Endodermal cell (in vitro differentiated cells): Measurements from ENCODE around the gene PDZD4. TPM values are rescaled to one million over a fixed set of nuclear protein-coding genes. Genes with fewer than 3 reads are reported as not detected.

Source experiments
- DNase-seq: peaks from one replicate; pipeline ENCODE4 v3.0.0-alpha.2; 2017
- H3K27ac ChIP-seq: 2 replicates; pipeline ENCODE4 v1.5.1; 2013; ENCODE audit warnings: mild to moderate bottlenecking, low read depth, low read length, moderate library complexity
- H3K27me3 ChIP-seq: 2 replicates; pipeline ENCODE4 v1.6.1; 2013; ENCODE audit warnings: mild to moderate bottlenecking, low read length, moderate library complexity; ENCODE audit not compliant: insufficient read depth, control insufficient read depth, poor library complexity, severe bottlenecking
- H3K36me3 ChIP-seq: 2 replicates; pipeline ENCODE4 v1.7.0; 2013; ENCODE audit warnings: mild to moderate bottlenecking, low read length, moderate library complexity; ENCODE audit not compliant: control insufficient read depth, insufficient read depth
- H3K4me1 ChIP-seq: one replicate; pipeline ENCODE4 v1.7.0; 2013; ENCODE audit warnings: low read length; ENCODE audit not compliant: control insufficient read depth, insufficient read depth
- H3K4me3 ChIP-seq: 2 replicates; pipeline ENCODE4 v1.5.1; 2013; ENCODE audit warnings: mild to moderate bottlenecking, low read length, moderate library complexity
- H3K9ac ChIP-seq: 2 replicates; pipeline ENCODE4 v1.6.1; 2013; ENCODE audit warnings: mild to moderate bottlenecking, low read length, moderate library complexity; ENCODE audit not compliant: poor library complexity, severe bottlenecking; ENCODE audit errors: extremely low read depth
- H3K9me3 ChIP-seq: 2 replicates; pipeline ENCODE4 v1.6.1; 2013; ENCODE audit warnings: mild to moderate bottlenecking, low read length, moderate library complexity; ENCODE audit not compliant: control insufficient read depth
- H3K27ac Mint-ChIP-seq: 2 replicates; pipeline ENCODE4 v1.8.0; 2020; ENCODE audit warnings: mixed read lengths
- H3K27me3 Mint-ChIP-seq: 2 replicates; pipeline ENCODE4 v1.8.0; 2021; ENCODE audit warnings: mild to moderate bottlenecking, mixed read lengths; ENCODE audit not compliant: insufficient read depth
- H3K36me3 Mint-ChIP-seq: 2 replicates; pipeline ENCODE4 v1.8.0; 2020; ENCODE audit warnings: low read depth, mixed read lengths
- H3K4me1 Mint-ChIP-seq: 2 replicates; pipeline ENCODE4 v1.8.0; 2020; ENCODE audit warnings: mixed read lengths
- H3K4me3 Mint-ChIP-seq: 2 replicates; pipeline ENCODE4 v1.8.0; 2020; ENCODE audit warnings: mild to moderate bottlenecking, moderate library complexity, mixed read lengths
- H3K9me3 Mint-ChIP-seq: 2 replicates; pipeline ENCODE4 v1.8.0; 2020; ENCODE audit warnings: mild to moderate bottlenecking, mixed read lengths
- CTCF ChIP-seq: fragments of 200-600 bp; sonication (generic); conservative IDR thresholded peaks from 2 replicates; pipeline ENCODE4 v1.5.0; 2021; ENCODE audit warnings: antibody characterized with exemption, mild to moderate bottlenecking
- WGBS, 2 experiments: methylation state at CpG; one replicate each; pipeline versions ENCODE4 v1.1.5 to v1.1.7; 2013; ENCODE audit warnings: missing lambda C conversion rate in 2 of 2, mixed read lengths in 1 of 2; ENCODE audit not compliant: insufficient coverage in 1 of 2, insufficient read length in 1 of 2; 5-methylcytosine and 5-hydroxymethylcytosine counted together
- total RNA-seq, 2 donors: library from RNA; stranded (reverse); fragmentation: NEBNext Ultra II Directional in 1 of 2; extraction: Animal tissue kit (Norgen Biotek cat#: 25700) in 1 of 2; gene quantifications; 2 replicates in 1 of 2; 3 replicates in 1 of 2; pipeline ENCODE4 v1.2.1, GENCODE V29; 2021

Gene PDZD4
- total RNA-seq, 2 donors from 2014 or later: 30.1 to 68.3 TPM

- peaks cover 34% of the 10 kb centered on the region for H3K9me3 Mint-ChIP-seq
- no peaks in the 10 kb centered on the region for H3K27me3 Mint-ChIP-seq
- TF ChIP-seq CTCF: no peak
- H3K27ac ChIP-seq: no peak overlapping the region
- H3K4me1 Mint-ChIP-seq: no peaks in the 10 kb centered on the region
- H3K4me3 ChIP-seq: no peak overlapping the region
- no peaks in the 10 kb centered on the region for H3K27me3 ChIP-seq
- H3K36me3 ChIP-seq: no peaks in the 10 kb centered on the region
- WGBS, 2 experiments: 88 to 100% methylated on average over 1 to 21 of the region's 21 CpGs
- DNase-seq: no peak
- H3K9me3 ChIP-seq: no peaks in the 10 kb centered on the region
- H3K27ac Mint-ChIP-seq: no peak overlapping the region
- no peaks in the 10 kb centered on the region for H3K4me1 ChIP-seq
- no peak overlapping the region for H3K9ac ChIP-seq
- H3K4me3 Mint-ChIP-seq: no peak overlapping the region
- no peaks in the 10 kb centered on the region for H3K36me3 Mint-ChIP-seq
Measured at GRCh38 chrX:153772316-153773217, 57.8 kb downstream of the PDZD4 start.

DNA sequence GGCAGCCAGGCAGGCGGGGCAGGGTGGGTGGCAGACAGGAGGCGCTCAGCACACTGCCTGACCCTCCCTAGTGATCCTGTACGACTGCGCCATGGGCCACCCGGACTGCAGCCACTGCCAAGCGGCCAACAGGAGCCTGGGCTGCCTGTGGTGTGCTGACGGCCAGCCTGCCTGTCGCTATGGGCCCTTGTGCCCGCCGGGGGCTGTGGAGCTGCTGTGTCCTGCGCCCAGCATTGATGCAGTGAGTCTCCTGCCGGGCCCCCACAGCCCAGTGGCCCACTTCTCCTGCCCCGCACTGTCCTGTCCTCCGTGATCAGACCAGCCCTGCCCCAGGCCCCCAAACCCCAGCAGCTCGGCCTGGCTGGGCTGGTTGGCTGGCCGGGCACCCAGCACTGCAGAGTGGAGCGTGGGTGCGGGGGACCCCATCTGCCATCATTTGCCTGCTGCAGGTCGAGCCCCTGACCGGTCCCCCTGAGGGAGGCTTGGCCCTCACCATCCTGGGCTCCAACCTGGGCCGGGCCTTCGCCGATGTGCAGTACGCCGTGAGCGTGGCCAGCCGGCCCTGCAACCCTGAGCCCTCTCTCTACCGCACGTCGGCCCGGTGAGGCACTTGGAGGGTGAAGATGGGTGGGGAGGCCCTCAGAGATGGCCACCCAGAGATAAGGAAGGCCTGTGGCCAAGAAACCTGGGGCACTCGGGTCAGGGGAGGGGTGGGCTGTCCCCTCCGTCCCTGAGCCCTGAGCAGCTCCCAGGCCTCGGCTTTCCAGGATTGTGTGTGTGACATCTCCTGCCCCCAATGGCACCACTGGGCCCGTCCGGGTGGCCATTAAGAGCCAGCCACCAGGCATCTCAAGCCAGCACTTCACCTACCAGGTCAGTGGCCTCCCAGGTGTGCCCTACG, 58.7 kb downstream of the PDZD4 start:
- H3K9ac ChIP-seq: no peak overlapping the region
- no peaks in the 10 kb centered on the region for H3K9me3 ChIP-seq
- H3K4me1 ChIP-seq: no peaks in the 10 kb centered on the region
- no peaks in the 10 kb centered on the region for H3K36me3 ChIP-seq
- peak; percentile 28 for DNase-seq
- H3K4me3 ChIP-seq: no peak overlapping the region
- no peak overlapping the region for H3K27ac ChIP-seq
- whole genome bisulfite sequencing, 2 experiments: 90 to 93% methylated on average over 5 to 37 of the region's 37 CpGs
- Mint-ChIP-seq H3K27me3 (no peaks in the 10 kb centered on the region), H3K36me3 (no peaks in the 10 kb centered on the region), H3K9me3 (peaks cover 33% of the 10 kb centered on the region), H3K4me1 (no peaks in the 10 kb centered on the region), H3K27ac (no peak overlapping the region), H3K4me3 (no peak overlapping the region)
- TF ChIP-seq CTCF: no peak
- no peaks in the 10 kb centered on the region for H3K27me3 ChIP-seq

GRCh38 chrX:153770601-153771414, 59.5 kb downstream of the PDZD4 start:
- TF ChIP-seq CTCF: no peak
- Histone ChIP-seq H3K9ac (no peak overlapping the region), H3K27ac (no peak overlapping the region), H3K4me3 (no peak overlapping the region), H3K36me3 (no peaks in the 10 kb centered on the region), H3K27me3 (no peaks in the 10 kb centered on the region), H3K9me3 (no peaks in the 10 kb centered on the region), H3K4me1 (no peaks in the 10 kb centered on the region)
- no peak overlapping the region for H3K4me3 Mint-ChIP-seq
- H3K27me3 Mint-ChIP-seq: no peaks in the 10 kb centered on the region
- peaks cover 35% of the 10 kb centered on the region for H3K9me3 Mint-ChIP-seq
- no peaks in the 10 kb centered on the region for H3K4me1 Mint-ChIP-seq
- WGBS, 2 experiments: 94 to 100% methylated on average over 1 to 18 of the region's 18 CpGs
- H3K27ac Mint-ChIP-seq: no peak overlapping the region
- DNase-seq: peak; percentile 30
- H3K36me3 Mint-ChIP-seq: no peaks in the 10 kb centered on the region
